GM23248 (cell line): ENCODE measurements around the gene AMOTL1. TPM values are rescaled to one million over a fixed set of nuclear protein-coding genes. Genes with fewer than 3 reads are reported as not detected.

Source experiments
- DNase-seq: peaks from one replicate; pipeline ENCODE4 v3.0.0-alpha.2; 2015
- H2AFZ ChIP-seq: fragments of 200-600 bp; sonication (generic); 2 replicates; pipeline ENCODE4 v1.6.1; 2016; ENCODE audit warnings: antibody characterized with exemption
- H3F3A ChIP-seq: fragments of 200-600 bp; sonication (generic); 2 replicates; pipeline ENCODE4 v1.6.1; 2016; ENCODE audit warnings: mild to moderate bottlenecking, antibody characterized with exemption, mixed run types; ENCODE audit not compliant: insufficient read depth
- H3K27ac ChIP-seq: fragments of 200-600 bp; sonication (generic); 2 replicates; pipeline ENCODE4 v1.5.1; 2016; ENCODE audit warnings: mild to moderate bottlenecking
- H3K27me3 ChIP-seq: fragments of 200-600 bp; sonication (generic); replicated peaks from 2 replicates; pipeline ENCODE4 v1.6.1; 2016; ENCODE audit warnings: mild to moderate bottlenecking; ENCODE audit not compliant: insufficient read depth
- H3K36me3 ChIP-seq: fragments of 200-600 bp; sonication (generic); 2 replicates; pipeline ENCODE4 v1.6.1; 2016; ENCODE audit warnings: low read depth, mild to moderate bottlenecking
- H3K4me1 ChIP-seq: fragments of 200-600 bp; sonication (generic); 2 replicates; pipeline ENCODE4 v1.6.1; 2016; ENCODE audit warnings: mild to moderate bottlenecking; ENCODE audit not compliant: insufficient read depth
- H3K4me2 ChIP-seq: fragments of 200-600 bp; sonication (generic); one replicate; pipeline ENCODE4 v1.6.1; 2016; ENCODE audit warnings: mild to moderate bottlenecking; ENCODE audit not compliant: unreplicated experiment
- H3K4me3 ChIP-seq: fragments of 200-600 bp; sonication (generic); 2 replicates; pipeline ENCODE4 v1.5.1; 2016; ENCODE audit warnings: mild to moderate bottlenecking
- H3K79me2 ChIP-seq: fragments of 200-600 bp; sonication (generic); 2 replicates; pipeline ENCODE4 v1.6.1; 2016; ENCODE audit warnings: mild to moderate bottlenecking; ENCODE audit not compliant: insufficient read depth
- H3K9ac ChIP-seq: fragments of 200-600 bp; sonication (generic); 2 replicates; pipeline ENCODE4 v1.6.1; 2016; ENCODE audit warnings: mild to moderate bottlenecking
- H3K9me2 ChIP-seq: fragments of 200-600 bp; sonication (generic); 2 replicates; pipeline ENCODE4 v1.6.1; 2016; ENCODE audit warnings: mixed run types, mild to moderate bottlenecking, moderate library complexity; ENCODE audit not compliant: insufficient read depth
- H3K9me3 ChIP-seq: fragments of 200-600 bp; sonication (generic); one replicate; pipeline ENCODE4 v1.6.1; 2017; ENCODE audit warnings: low read depth
- H4K20me1 ChIP-seq: fragments of 200-600 bp; sonication (generic); 2 replicates; pipeline ENCODE4 v1.6.0; 2016; ENCODE audit not compliant: insufficient read depth
- EZH2 ChIP-seq: fragments of 200-600 bp; sonication (generic); IDR thresholded peaks from 2 replicates; pipeline ENCODE4 v1.6.1; 2018; ENCODE audit warnings: antibody characterized with exemption, mild to moderate bottlenecking; ENCODE audit not compliant: insufficient read depth, poor library complexity, severe bottlenecking
- EZH2phosphoT487 ChIP-seq: fragments of 200-600 bp; sonication (generic); IDR thresholded peaks from 2 replicates; pipeline ENCODE4 v1.6.1; 2018; ENCODE audit warnings: antibody characterized with exemption, moderate library complexity, mild to moderate bottlenecking, low read depth; ENCODE audit not compliant: insufficient read depth
- WGBS, 2 experiments: methylation state at CpG; one replicate each; pipeline ENCODE4 v1.1.6; 2015 to 2017; ENCODE audit warnings: low lambda C conversion rate in 2 of 2, low coverage in 1 of 2; ENCODE audit errors: missing lambda C conversion rate in 2 of 2; 5-methylcytosine and 5-hydroxymethylcytosine counted together
- in situ Hi-C: fragments of 300-500 bp; cut with MboI; formaldehyde crosslinking; loops from 2 replicates; pipeline ENCODE4 v1.15.0; 2020
- polyA plus RNA-seq: library from polyadenylated mRNA; unstranded; fragments of >200 nt; fragmentation: Nextera tagmentation; extraction: Ambion mirVana; gene quantifications from 2 replicates; pipeline ENCODE4 v1.2.1, GENCODE V29; 2016
- total RNA-seq: library from RNA; depleted of rRNA; stranded (reverse); fragments of >200 nt; shearing (Covaris generic); gene quantifications from 2 replicates; pipeline ENCODE4 v1.2.3, GENCODE V29; 2014

AMOTL1 gene
- total and polyA plus RNA-seq, 2 experiments from 2014 or later: 22.3 to 50.8 TPM

- Histone ChIP-seq H2AFZ (no peak overlapping the region), H3K79me2 (peaks cover 93% of the 10 kb centered on the region), H3K9ac (no peak overlapping the region), H3K4me3 (no peak overlapping the region), H3K36me3 (peaks cover 53% of the 10 kb centered on the region), H3K4me2 (no peak overlapping the region), H4K20me1 (no peaks in the 10 kb centered on the region), H3K27ac (no peak overlapping the region), H3K9me3 (no peaks in the 10 kb centered on the region), H3K4me1 (peaks cover 19% of the 10 kb centered on the region), H3K27me3 (no peaks in the 10 kb centered on the region), H3F3A (peaks cover 22% of the 10 kb centered on the region; the same call in 1 of the 2 replicates), H3K9me2 (no peaks in the 10 kb centered on the region)
- no peak for TF ChIP-seq EZH2
- no peak for TF ChIP-seq EZH2phosphoT487
- WGBS, 2 experiments: 99 to 100% methylated on average over 4 of the region's 4 CpGs
- DNase-seq: no peak
- in situ Hi-C loops: no loop called here
Measured at GRCh38 chr11:94832604-94833235, 64.6 kb downstream of the AMOTL1 start.

- Histone ChIP-seq H3K79me2 (peaks cover 87% of the 10 kb centered on the region), H3K27me3 (no peaks in the 10 kb centered on the region), H3K4me3 (no peak overlapping the region), H3K9ac (no peak overlapping the region), H2AFZ (no peak overlapping the region), H3K9me2 (no peaks in the 10 kb centered on the region), H3F3A (peaks cover 22% of the 10 kb centered on the region; the same call in 1 of the 2 replicates), H3K9me3 (no peaks in the 10 kb centered on the region), H3K4me2 (no peak overlapping the region), H3K4me1 (peaks cover 19% of the 10 kb centered on the region), H4K20me1 (no peaks in the 10 kb centered on the region), H3K36me3 (peaks cover 50% of the 10 kb centered on the region), H3K27ac (no peak overlapping the region)
- in situ Hi-C loops: no loop called here
- DNase-seq: no peak
- TF ChIP-seq EZH2phosphoT487: no peak
- no peak for TF ChIP-seq EZH2
- 80 to 88% methylated on average over 4 of the region's 4 CpGs for WGBS, 2 experiments
Measured at GRCh38 chr11:94834911-94835593, 66.9 kb downstream of the AMOTL1 start.

- Histone ChIP-seq H3K9me3 (no peaks in the 10 kb centered on the region), H3K4me2 (no peak overlapping the region), H3K27me3 (no peaks in the 10 kb centered on the region), H3K4me1 (peaks cover 19% of the 10 kb centered on the region), H3K4me3 (no peak overlapping the region), H3K36me3 (peaks cover 47% of the 10 kb centered on the region), H2AFZ (no peak overlapping the region), H3K9me2 (no peaks in the 10 kb centered on the region), H3F3A (peaks cover 22% of the 10 kb centered on the region; the same call in 1 of the 2 replicates), H4K20me1 (no peaks in the 10 kb centered on the region), H3K79me2 (peaks cover 82% of the 10 kb centered on the region), H3K27ac (no peak overlapping the region), H3K9ac (no peak overlapping the region)
- 63 to 76% methylated on average over 2 of the region's 2 CpGs for WGBS, 2 experiments
- in situ Hi-C loops: no loop called here
- peak; percentile 59 for DNase-seq
- TF ChIP-seq EZH2phosphoT487 (no peak), EZH2 (no peak)
Measured at GRCh38 chr11:94835594-94835927, 67.4 kb downstream of the AMOTL1 start.

- 48 to 55% methylated on average over 2 of the region's 2 CpGs for WGBS, 2 experiments
- in situ Hi-C loops: no loop called here
- no peak overlapping the region for H3K9ac ChIP-seq
- no peak overlapping the region for H3K4me2 ChIP-seq
- H3F3A ChIP-seq: peaks cover 18% of the 10 kb centered on the region; the same call in 1 of the 2 replicates
- no peak for TF ChIP-seq EZH2phosphoT487
- no peak for TF ChIP-seq EZH2
- no peaks in the 10 kb centered on the region for H3K9me3 ChIP-seq
- no peak overlapping the region for H2AFZ ChIP-seq
- no peak overlapping the region for H3K27ac ChIP-seq
- no peak overlapping the region for H3K4me3 ChIP-seq
- H3K36me3 ChIP-seq: peaks cover 34% of the 10 kb centered on the region
- peaks cover 17% of the 10 kb centered on the region for H3K4me1 ChIP-seq
- H3K27me3 ChIP-seq: no peaks in the 10 kb centered on the region
- no peaks in the 10 kb centered on the region for H4K20me1 ChIP-seq
- no peak for DNase-seq
- H3K9me2 ChIP-seq: no peaks in the 10 kb centered on the region
- peaks cover 72% of the 10 kb centered on the region for H3K79me2 ChIP-seq
Measured at GRCh38 chr11:94837317-94837716, 69.2 kb downstream of the AMOTL1 start.
